PC-3 (cell line): ENCODE measurements around the gene THSD7A.

Experiments
- CTCF ChIP-seq: fragments of 300-600 bp; sonication (generic); conservative IDR thresholded peaks from 2 replicates; pipeline ENCODE4 v1.5.1; 2017; ENCODE audit warnings: antibody characterized with exemption, low read depth, mild to moderate bottlenecking, low read length
- EZH2 ChIP-seq: fragments of 300-600 bp; sonication (generic); IDR thresholded peaks from one replicate; pipeline ENCODE4 v1.6.1; 2017; ENCODE audit warnings: antibody characterized with exemption, mild to moderate bottlenecking, low read length; ENCODE audit not compliant: unreplicated experiment

DNA sequence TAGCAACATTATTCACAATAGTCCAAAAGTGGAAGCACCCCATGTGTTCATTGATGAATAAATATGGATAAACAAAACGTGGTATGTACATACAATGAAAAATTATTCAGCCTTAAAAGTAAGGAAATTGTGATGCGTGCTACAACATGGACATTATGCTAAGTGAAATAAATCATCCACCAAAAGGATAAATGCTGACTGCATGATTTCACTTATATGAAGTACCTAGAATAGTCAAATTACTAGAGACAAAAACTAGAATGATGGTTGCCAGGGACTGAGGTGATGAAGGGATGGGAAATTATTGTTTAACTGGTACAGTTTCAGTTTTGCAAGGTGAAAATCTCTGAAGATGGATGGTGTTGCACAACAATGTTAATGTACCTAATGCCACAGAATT, 56.6 kb downstream of the THSD7A start:
- no peak for TF ChIP-seq CTCF
- no peak for TF ChIP-seq EZH2
